Thyroid gland (tissue), 4 donors: ENCODE data around the gene KANSL3. TPM values are rescaled to one million over a fixed set of nuclear protein-coding genes. Genes with fewer than 3 reads are reported as not detected.
A peak's percentile ranks its signal among the peaks of the same experiment; 100 is the strongest.

Experiments
- DNase-seq, 2 donors: peaks; one replicate each; pipeline ENCODE4 v3.0.0-alpha.2; 2019
- H3K27ac ChIP-seq, 3 donors: fragments of 200-600 bp; sonication (generic); 1 replicate in 2 of 3; 2 replicates in 1 of 3; pipeline ENCODE4 v1.5.1; 2016 to 2019; ENCODE audit warnings: mild to moderate bottlenecking in 1 of 3, moderate library complexity in 1 of 3
- H3K27me3 ChIP-seq: fragments of 200-600 bp; sonication (generic); one replicate; pipeline ENCODE4 v1.5.1; 2019
- H3K36me3 ChIP-seq, 2 donors: fragments of 200-600 bp; sonication (generic); one replicate each; pipeline ENCODE4 v1.5.1; 2016 to 2019
- H3K4me1 ChIP-seq, 2 donors: fragments of 200-600 bp; sonication (generic); one replicate each; pipeline ENCODE4 v1.5.1; 2017 to 2019
- H3K4me3 ChIP-seq, 3 donors: fragments of 200-600 bp; sonication (generic); replicated peaks in 1 of 3; 1 replicate in 2 of 3; 2 replicates in 1 of 3; pipeline ENCODE4 v1.5.1; 2016; ENCODE audit warnings: mild to moderate bottlenecking in 1 of 3
- H3K9me3 ChIP-seq: fragments of 200-600 bp; sonication (generic); one replicate; pipeline ENCODE4 v1.5.1; 2017
- CTCF ChIP-seq, 6 experiments: fragments of 200-600 bp in 3 of 6; fragments of 450-650 bp in 3 of 6; sonication (generic) in 3 of 6; IDR thresholded peaks; one replicate each; pipeline ENCODE4 v1.5.1; 2016 to 2019; ENCODE audit warnings: antibody characterized with exemption in 6 of 6, mild to moderate bottlenecking in 2 of 6, inconsistent platforms in 1 of 6, moderate library complexity in 1 of 6
- POLR2A ChIP-seq, 2 donors: fragments of 450-650 bp; IDR thresholded peaks; one replicate each; pipeline ENCODE4 v1.6.1; 2017; ENCODE audit warnings: antibody characterized with exemption in 2 of 2, mild to moderate bottlenecking in 2 of 2, moderate library complexity in 1 of 2
- WGBS, 2 donors: methylation state at CpG; one replicate each; pipeline ENCODE4 v1.1.5; 2017; 5-methylcytosine and 5-hydroxymethylcytosine counted together
- intact Hi-C: fragments of 100-400 bp; cut with DNase I; formaldehyde crosslinking; loops from one replicate; pipeline ENCODE4 v1.15.1; 2023
- total RNA-seq, 4 donors: library from RNA; depleted of rRNA; stranded (reverse); fragments of >200 nt; gene quantifications; one replicate each; pipeline ENCODE4 v1.2.3, GENCODE V29; 2016

The KANSL3 gene
- total RNA-seq, 4 donors from 2014 or later = 46.2 to 65.5 (median 55.8) TPM

- Histone ChIP-seq H3K9me3 (no peaks in the 10 kb centered on the region), H3K36me3 (no peaks in the 10 kb centered on the region), H3K4me1 (peaks cover 7 to 14% of the 10 kb centered on the region in 2 donors), H3K27ac (no peak overlapping the region), H3K4me3 (no peak overlapping the region), H3K27me3 (no peaks in the 10 kb centered on the region)
- no peak for DNase-seq
- TF ChIP-seq CTCF (IDR thresholded peaks at IDR 0.05) (no peak), POLR2A (IDR thresholded peaks at IDR 0.05) (no peak)
- intact Hi-C loops = no loop called here
- WGBS, 2 donors = 93 to 94% methylated on average over 13 of the region's 13 CpGs
Measured at GRCh38 chr2:96683972-96684820, 46.1 kb upstream of the KANSL3 start.

GRCh38 chr2:96683307-96683706 is 45.2 kb upstream of the KANSL3 start:
- 91 to 93% methylated on average over 5 of the region's 5 CpGs for WGBS, 2 donors
- Histone ChIP-seq H3K4me3 (no peak overlapping the region), H3K27me3 (no peaks in the 10 kb centered on the region), H3K4me1 (peaks cover 7 to 14% of the 10 kb centered on the region in 2 donors), H3K9me3 (no peaks in the 10 kb centered on the region), H3K27ac (no peak overlapping the region), H3K36me3 (no peaks in the 10 kb centered on the region)
- intact Hi-C loops = no loop called here
- TF ChIP-seq CTCF (IDR thresholded peaks at IDR 0.05) (no peak), POLR2A (IDR thresholded peaks at IDR 0.05) (no peak)
- no peak for DNase-seq

- Histone ChIP-seq H3K36me3 (no peaks in the 10 kb centered on the region), H3K4me1 (peaks cover 7 to 14% of the 10 kb centered on the region in 2 donors), H3K9me3 (no peaks in the 10 kb centered on the region), H3K27me3 (no peaks in the 10 kb centered on the region), H3K27ac (no peak overlapping the region), H3K4me3 (no peak overlapping the region)
- no peak for TF ChIP-seq CTCF (IDR thresholded peaks at IDR 0.05)
- intact Hi-C loops = no loop called here
- DNase-seq = no peak
- WGBS, 2 donors = 93 to 96% methylated on average over 4 of the region's 4 CpGs
Measured at GRCh38 chr2:96681540-96681939, 43.4 kb upstream of the KANSL3 start.

- H3K4me1 ChIP-seq = peaks cover 7 to 11% of the 10 kb centered on the region in 2 donors
- H3K4me3 ChIP-seq = no peak overlapping the region
- peak overlapping the region; percentile 1 to 48 (median 32) for H3K27ac ChIP-seq
- intact Hi-C loops = no loop called here
- 66% methylated on average over 5 of the region's 5 CpGs for whole genome bisulfite sequencing, 2 donors
- no peak for DNase-seq
- H3K36me3 ChIP-seq = no peaks in the 10 kb centered on the region
- no peaks in the 10 kb centered on the region for H3K27me3 ChIP-seq
- no peaks in the 10 kb centered on the region for H3K9me3 ChIP-seq
- no peak for TF ChIP-seq CTCF (IDR thresholded peaks at IDR 0.05)
- no peak for TF ChIP-seq POLR2A (IDR thresholded peaks at IDR 0.05)
Measured at GRCh38 chr2:96680561-96681141, 42.5 kb upstream of the KANSL3 start.

- intact Hi-C loops = no loop called here
- TF ChIP-seq CTCF (IDR thresholded peaks at IDR 0.05) (peak in 2 of 6 experiments; percentile 30 to 39), POLR2A (IDR thresholded peaks at IDR 0.05) (no peak)
- Histone ChIP-seq H3K27me3 (no peaks in the 10 kb centered on the region), H3K27ac (peak overlapping the region in 1 of 3 donors; percentile 48), H3K9me3 (no peaks in the 10 kb centered on the region), H3K4me3 (no peak overlapping the region), H3K4me1 (peaks cover 7 to 10% of the 10 kb centered on the region in 2 donors), H3K36me3 (no peaks in the 10 kb centered on the region)
- DNase-seq = peak; percentile 80 to 81
- WGBS, 2 donors = 10 to 23% methylated on average over 9 of the region's 9 CpGs
Measured at GRCh38 chr2:96679848-96680247, 41.7 kb upstream of the KANSL3 start.
